HEK293 (cell line): Measurements from ENCODE around the gene ASNSD1.

Experiments
- CTCF ChIP-seq: fragments of 450-650 bp; formaldehyde crosslinking; IDR thresholded peaks from 2 replicates; pipeline ENCODE4 v1.5.1; 2016; ENCODE audit warnings: missing biosample characterization, missing genetic modification characterization
- ZBTB11 ChIP-seq: fragments of 450-650 bp; formaldehyde crosslinking; conservative IDR thresholded peaks from 2 replicates; pipeline ENCODE4 v1.5.1; 2016; ENCODE audit warnings: low read depth, missing biosample characterization, missing genetic modification characterization
- ZBTB17 ChIP-seq: fragments of 450-650 bp; formaldehyde crosslinking; IDR thresholded peaks from 2 replicates; pipeline ENCODE4 v1.5.1; 2016; ENCODE audit warnings: missing biosample characterization, missing genetic modification characterization
- ZBTB6 ChIP-seq: fragments of 450-650 bp; formaldehyde crosslinking; IDR thresholded peaks from 2 replicates; pipeline ENCODE4 v1.5.1; 2017; ENCODE audit warnings: missing biosample characterization, missing genetic modification characterization
- ZNF155 ChIP-seq: fragments of 450-650 bp; formaldehyde crosslinking; IDR thresholded peaks from 2 replicates; pipeline ENCODE4 v1.5.1; 2016; ENCODE audit warnings: missing biosample characterization, missing genetic modification characterization
- ZNF324 ChIP-seq: fragments of 450-650 bp; formaldehyde crosslinking; IDR thresholded peaks from 2 replicates; pipeline ENCODE4 v1.5.1; 2016; ENCODE audit warnings: missing biosample characterization, missing genetic modification characterization

- no peak for TF ChIP-seq ZBTB17 (tag by site-specific recombination)
- no peak for TF ChIP-seq CTCF (tag by site-specific recombination)
- no peak for TF ChIP-seq ZBTB6
- no peak for TF ChIP-seq ZBTB11 (tag by site-specific recombination)
- no peak for TF ChIP-seq ZNF324
- no peak for TF ChIP-seq ZNF155 (tag by site-specific recombination)
These were observed 25.9 kb upstream of the ASNSD1 start for GRCh38 chr2:189635353-189635752.
